DND-41 (cell line): ENCODE results near the gene CMSS1.

ENCODE experiments used
- EZH2 ChIP-seq: IDR thresholded peaks from 3 replicates; pipeline ENCODE4 v1.6.1; 2012; ENCODE audit warnings: borderline replicate concordance, low read depth, mild to moderate bottlenecking, moderate library complexity, low read length, inconsistent platforms; ENCODE audit not compliant: severe bottlenecking
- TF ChIP-seq, protein P1 (sequence below): IDR thresholded peaks from 2 replicates; pipeline ENCODE4 v1.5.1; 2012; ENCODE audit warnings: borderline replicate concordance, low read length, moderate library complexity, mild to moderate bottlenecking; ENCODE audit not compliant: poor library complexity, severe bottlenecking; ENCODE audit errors: extremely low read depth

DNA sequence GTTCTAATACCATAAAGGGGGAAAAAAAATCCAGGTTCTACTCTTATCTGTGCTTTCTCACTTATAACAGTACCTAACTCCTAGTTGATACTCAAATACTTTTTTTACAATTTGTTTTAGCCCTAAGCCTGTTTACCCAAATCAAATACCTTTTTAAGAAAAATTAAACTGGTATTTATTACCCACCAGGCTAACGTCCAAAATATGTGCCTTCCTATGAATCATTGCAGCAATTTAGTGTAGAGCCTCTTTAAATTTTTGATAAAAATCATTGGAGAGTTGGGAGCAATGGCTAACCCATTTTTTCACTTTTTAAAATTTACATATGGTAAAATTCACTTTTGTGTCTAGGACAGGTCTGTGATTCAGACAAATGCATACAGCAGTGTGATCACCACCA lies 268.7 kb downstream of the CMSS1 start:
- TF ChIP-seq, protein P1, sequence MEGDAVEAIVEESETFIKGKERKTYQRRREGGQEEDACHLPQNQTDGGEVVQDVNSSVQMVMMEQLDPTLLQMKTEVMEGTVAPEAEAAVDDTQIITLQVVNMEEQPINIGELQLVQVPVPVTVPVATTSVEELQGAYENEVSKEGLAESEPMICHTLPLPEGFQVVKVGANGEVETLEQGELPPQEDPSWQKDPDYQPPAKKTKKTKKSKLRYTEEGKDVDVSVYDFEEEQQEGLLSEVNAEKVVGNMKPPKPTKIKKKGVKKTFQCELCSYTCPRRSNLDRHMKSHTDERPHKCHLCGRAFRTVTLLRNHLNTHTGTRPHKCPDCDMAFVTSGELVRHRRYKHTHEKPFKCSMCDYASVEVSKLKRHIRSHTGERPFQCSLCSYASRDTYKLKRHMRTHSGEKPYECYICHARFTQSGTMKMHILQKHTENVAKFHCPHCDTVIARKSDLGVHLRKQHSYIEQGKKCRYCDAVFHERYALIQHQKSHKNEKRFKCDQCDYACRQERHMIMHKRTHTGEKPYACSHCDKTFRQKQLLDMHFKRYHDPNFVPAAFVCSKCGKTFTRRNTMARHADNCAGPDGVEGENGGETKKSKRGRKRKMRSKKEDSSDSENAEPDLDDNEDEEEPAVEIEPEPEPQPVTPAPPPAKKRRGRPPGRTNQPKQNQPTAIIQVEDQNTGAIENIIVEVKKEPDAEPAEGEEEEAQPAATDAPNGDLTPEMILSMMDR: no peak
- no peak for TF ChIP-seq EZH2
